ENCODE measurements around the gene ABHD15.

DNA sequence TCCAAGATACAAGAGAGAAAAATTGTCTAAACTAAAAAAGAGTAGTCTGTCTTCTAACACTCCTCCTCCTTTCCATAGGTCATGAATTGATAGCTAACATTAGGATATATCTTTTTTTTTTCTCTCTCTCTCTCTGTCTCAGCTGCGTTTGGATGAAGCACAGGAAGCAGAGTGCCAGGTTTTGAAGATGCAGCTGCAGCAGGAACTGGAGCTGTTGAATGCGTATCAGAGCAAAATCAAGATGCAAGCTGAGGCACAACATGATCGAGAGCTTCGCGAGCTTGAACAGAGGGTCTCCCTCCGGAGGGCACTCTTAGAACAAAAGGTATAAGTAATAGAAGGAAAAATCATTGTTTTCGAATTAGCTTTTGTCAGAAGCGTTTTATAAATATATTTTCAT lies 32.9 kb downstream of the ABHD15 start:
- TF ChIP-seq, protein P1, sequence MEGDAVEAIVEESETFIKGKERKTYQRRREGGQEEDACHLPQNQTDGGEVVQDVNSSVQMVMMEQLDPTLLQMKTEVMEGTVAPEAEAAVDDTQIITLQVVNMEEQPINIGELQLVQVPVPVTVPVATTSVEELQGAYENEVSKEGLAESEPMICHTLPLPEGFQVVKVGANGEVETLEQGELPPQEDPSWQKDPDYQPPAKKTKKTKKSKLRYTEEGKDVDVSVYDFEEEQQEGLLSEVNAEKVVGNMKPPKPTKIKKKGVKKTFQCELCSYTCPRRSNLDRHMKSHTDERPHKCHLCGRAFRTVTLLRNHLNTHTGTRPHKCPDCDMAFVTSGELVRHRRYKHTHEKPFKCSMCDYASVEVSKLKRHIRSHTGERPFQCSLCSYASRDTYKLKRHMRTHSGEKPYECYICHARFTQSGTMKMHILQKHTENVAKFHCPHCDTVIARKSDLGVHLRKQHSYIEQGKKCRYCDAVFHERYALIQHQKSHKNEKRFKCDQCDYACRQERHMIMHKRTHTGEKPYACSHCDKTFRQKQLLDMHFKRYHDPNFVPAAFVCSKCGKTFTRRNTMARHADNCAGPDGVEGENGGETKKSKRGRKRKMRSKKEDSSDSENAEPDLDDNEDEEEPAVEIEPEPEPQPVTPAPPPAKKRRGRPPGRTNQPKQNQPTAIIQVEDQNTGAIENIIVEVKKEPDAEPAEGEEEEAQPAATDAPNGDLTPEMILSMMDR (conservative IDR thresholded peaks at IDR 0.05): no peak
- no peak for TF ChIP-seq EZH2 (IDR thresholded peaks at IDR 0.05; ENCODE audit: low read depth)

Measured in PC-9 (cell line).